ENCODE results near the gene TDP1.
A peak's percentile ranks its signal among the peaks of the same experiment; 100 is the strongest.

Gene TDP1

DNA sequence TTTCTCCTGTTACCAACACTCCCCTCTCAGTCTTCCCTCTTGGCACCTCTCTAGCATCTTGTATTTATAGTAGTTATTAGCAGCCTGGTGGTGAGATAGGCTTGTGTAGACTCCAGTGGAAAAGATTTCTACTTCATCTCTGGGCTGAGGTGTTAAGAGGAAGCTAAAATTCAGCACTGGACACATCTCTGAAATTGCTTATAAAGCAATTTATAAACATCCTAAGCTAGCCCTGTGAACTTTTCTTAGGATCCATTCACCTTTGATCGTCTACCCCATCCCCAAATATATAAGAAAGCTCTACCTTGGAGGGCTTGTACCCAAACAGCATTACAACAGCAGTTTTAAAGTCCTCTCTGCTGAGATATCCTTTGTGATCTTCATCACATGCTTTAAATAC lies 2.1 kb upstream of the TDP1 start:
- TF ChIP-seq SNAI2 (CRISPR knock-in tag; IDR thresholded peaks at IDR 0.05) (no peak), TCF4 (CRISPR knock-in tag; IDR thresholded peaks at IDR 0.05; ENCODE audit: borderline replicate concordance) (no peak), OSR1 (CRISPR knock-in tag; IDR thresholded peaks at IDR 0.05) (no peak), ZFP30 (CRISPR knock-in tag; IDR thresholded peaks at IDR 0.05) (no peak), ESRRG (CRISPR knock-in tag; IDR thresholded peaks at IDR 0.05) (no peak), ZNF565 (CRISPR knock-in tag; conservative IDR thresholded peaks at IDR 0.05; ENCODE audit: low read depth) (no peak)
- TF ChIP-seq, protein P1, sequence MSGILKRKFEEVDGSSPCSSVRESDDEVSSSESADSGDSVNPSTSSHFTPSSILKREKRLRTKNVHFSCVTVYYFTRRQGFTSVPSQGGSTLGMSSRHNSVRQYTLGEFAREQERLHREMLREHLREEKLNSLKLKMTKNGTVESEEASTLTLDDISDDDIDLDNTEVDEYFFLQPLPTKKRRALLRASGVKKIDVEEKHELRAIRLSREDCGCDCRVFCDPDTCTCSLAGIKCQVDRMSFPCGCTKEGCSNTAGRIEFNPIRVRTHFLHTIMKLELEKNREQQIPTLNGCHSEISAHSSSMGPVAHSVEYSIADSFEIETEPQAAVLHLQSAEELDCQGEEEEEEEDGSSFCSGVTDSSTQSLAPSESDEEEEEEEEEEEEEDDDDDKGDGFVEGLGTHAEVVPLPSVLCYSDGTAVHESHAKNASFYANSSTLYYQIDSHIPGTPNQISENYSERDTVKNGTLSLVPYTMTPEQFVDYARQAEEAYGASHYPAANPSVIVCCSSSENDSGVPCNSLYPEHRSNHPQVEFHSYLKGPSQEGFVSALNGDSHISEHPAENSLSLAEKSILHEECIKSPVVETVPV (CRISPR knock-in tag; IDR thresholded peaks at IDR 0.05): no peak
- TF ChIP-seq, protein P2, sequence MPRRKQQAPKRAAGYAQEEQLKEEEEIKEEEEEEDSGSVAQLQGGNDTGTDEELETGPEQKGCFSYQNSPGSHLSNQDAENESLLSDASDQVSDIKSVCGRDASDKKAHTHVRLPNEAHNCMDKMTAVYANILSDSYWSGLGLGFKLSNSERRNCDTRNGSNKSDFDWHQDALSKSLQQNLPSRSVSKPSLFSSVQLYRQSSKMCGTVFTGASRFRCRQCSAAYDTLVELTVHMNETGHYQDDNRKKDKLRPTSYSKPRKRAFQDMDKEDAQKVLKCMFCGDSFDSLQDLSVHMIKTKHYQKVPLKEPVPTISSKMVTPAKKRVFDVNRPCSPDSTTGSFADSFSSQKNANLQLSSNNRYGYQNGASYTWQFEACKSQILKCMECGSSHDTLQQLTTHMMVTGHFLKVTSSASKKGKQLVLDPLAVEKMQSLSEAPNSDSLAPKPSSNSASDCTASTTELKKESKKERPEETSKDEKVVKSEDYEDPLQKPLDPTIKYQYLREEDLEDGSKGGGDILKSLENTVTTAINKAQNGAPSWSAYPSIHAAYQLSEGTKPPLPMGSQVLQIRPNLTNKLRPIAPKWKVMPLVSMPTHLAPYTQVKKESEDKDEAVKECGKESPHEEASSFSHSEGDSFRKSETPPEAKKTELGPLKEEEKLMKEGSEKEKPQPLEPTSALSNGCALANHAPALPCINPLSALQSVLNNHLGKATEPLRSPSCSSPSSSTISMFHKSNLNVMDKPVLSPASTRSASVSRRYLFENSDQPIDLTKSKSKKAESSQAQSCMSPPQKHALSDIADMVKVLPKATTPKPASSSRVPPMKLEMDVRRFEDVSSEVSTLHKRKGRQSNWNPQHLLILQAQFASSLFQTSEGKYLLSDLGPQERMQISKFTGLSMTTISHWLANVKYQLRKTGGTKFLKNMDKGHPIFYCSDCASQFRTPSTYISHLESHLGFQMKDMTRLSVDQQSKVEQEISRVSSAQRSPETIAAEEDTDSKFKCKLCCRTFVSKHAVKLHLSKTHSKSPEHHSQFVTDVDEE (CRISPR knock-in tag; IDR thresholded peaks at IDR 0.05): no peak
- TF ChIP-seq, protein P3, sequence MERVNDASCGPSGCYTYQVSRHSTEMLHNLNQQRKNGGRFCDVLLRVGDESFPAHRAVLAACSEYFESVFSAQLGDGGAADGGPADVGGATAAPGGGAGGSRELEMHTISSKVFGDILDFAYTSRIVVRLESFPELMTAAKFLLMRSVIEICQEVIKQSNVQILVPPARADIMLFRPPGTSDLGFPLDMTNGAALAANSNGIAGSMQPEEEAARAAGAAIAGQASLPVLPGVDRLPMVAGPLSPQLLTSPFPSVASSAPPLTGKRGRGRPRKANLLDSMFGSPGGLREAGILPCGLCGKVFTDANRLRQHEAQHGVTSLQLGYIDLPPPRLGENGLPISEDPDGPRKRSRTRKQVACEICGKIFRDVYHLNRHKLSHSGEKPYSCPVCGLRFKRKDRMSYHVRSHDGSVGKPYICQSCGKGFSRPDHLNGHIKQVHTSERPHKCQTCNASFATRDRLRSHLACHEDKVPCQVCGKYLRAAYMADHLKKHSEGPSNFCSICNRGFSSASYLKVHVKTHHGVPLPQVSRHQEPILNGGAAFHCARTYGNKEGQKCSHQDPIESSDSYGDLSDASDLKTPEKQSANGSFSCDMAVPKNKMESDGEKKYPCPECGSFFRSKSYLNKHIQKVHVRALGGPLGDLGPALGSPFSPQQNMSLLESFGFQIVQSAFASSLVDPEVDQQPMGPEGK (CRISPR knock-in tag; IDR thresholded peaks at IDR 0.05; ENCODE audit: borderline replicate concordance): no peak
- TF ChIP-seq, protein P4, sequence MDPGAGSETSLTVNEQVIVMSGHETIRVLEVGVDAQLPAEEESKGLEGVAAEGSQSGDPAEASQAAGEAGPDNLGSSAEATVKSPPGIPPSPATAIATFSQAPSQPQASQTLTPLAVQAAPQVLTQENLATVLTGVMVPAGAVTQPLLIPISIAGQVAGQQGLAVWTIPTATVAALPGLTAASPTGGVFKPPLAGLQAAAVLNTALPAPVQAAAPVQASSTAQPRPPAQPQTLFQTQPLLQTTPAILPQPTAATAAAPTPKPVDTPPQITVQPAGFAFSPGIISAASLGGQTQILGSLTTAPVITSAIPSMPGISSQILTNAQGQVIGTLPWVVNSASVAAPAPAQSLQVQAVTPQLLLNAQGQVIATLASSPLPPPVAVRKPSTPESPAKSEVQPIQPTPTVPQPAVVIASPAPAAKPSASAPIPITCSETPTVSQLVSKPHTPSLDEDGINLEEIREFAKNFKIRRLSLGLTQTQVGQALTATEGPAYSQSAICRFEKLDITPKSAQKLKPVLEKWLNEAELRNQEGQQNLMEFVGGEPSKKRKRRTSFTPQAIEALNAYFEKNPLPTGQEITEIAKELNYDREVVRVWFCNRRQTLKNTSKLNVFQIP (CRISPR knock-in tag; IDR thresholded peaks at IDR 0.05; ENCODE audit: borderline replicate concordance, low read depth): no peak
- TF ChIP-seq, protein P5, sequence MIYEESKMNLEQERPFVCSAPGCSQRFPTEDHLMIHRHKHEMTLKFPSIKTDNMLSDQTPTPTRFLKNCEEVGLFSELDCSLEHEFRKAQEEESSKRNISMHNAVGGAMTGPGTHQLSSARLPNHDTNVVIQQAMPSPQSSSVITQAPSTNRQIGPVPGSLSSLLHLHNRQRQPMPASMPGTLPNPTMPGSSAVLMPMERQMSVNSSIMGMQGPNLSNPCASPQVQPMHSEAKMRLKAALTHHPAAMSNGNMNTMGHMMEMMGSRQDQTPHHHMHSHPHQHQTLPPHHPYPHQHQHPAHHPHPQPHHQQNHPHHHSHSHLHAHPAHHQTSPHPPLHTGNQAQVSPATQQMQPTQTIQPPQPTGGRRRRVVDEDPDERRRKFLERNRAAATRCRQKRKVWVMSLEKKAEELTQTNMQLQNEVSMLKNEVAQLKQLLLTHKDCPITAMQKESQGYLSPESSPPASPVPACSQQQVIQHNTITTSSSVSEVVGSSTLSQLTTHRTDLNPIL (CRISPR knock-in tag; IDR thresholded peaks at IDR 0.05; ENCODE audit: low read depth): no peak
- no peak for ATAC-seq

DNA sequence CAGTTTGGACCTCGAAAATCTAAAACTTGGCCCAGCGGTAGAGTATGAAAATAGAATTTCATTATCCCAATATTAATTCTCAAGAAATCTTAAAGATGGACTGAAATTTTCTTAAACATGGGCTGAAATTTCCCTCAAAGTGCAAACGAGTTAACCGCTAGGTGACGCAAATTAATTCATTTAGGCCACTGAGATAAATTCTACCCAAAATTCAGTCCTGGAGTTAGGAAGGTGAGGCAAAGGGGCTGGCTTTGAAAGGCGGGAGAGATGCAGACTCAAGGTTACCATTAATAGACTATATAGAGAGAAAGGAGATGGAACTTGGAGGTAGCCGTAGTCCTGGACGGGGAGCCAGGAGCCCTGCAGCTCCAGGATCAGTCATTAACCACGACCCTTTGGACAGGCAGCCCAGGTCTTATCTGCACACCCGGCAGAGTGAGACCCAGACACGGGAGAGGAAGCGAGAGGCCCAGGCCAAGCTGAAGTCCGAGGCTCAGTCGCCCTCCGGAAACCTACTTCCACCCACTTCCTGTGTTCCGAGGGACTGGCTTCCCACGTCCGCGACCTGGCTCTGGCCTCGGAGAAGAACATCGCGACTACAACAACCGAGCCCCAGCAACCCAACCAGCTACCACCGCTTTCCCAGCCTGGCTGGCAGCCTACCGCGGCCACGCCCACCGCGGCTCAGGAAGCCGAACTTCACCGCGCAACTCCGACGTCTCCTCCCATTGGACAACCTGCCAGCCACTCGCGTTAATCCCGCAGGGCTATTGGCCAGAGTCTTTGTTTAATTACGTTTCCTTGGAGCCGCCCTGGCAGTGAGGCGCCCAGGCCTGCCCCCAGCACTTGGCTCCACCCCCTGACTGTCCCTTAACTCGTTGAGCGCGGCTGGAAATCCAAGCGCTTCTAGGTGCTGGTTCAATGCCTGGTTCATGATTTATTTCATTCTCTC lies 1.4 kb upstream of the TDP1 start, which contains the start of gene EFCAB11:
EFCAB11 (minus strand) TSS at position 661 of the 952 bp plus-strand sequence; CDS start at position 591, 70 bp downstream.
- TF ChIP-seq TOX (CRISPR knock-in tag; IDR thresholded peaks at IDR 0.05; ENCODE audit: borderline replicate concordance): no peak
- TF ChIP-seq ESRRG (CRISPR knock-in tag; IDR thresholded peaks at IDR 0.05): no peak
- TF ChIP-seq ZNF8 (CRISPR knock-in tag; IDR thresholded peaks at IDR 0.05): no peak
- TF ChIP-seq, protein P3 (CRISPR knock-in tag; IDR thresholded peaks at IDR 0.05; ENCODE audit: borderline replicate concordance): no peak
- no peak for TF ChIP-seq CSDC2 (CRISPR knock-in tag; IDR thresholded peaks at IDR 0.05)
- no peak for TF ChIP-seq ZNF70 (CRISPR knock-in tag; IDR thresholded peaks at IDR 0.05)
- TF ChIP-seq ZFP3 (CRISPR knock-in tag; IDR thresholded peaks at IDR 0.05): no peak
- TF ChIP-seq OSR1 (CRISPR knock-in tag; IDR thresholded peaks at IDR 0.05): no peak
- no peak for TF ChIP-seq BACH2 (CRISPR knock-in tag; IDR thresholded peaks at IDR 0.05; ENCODE audit: borderline replicate concordance)
- no peak for TF ChIP-seq ZFP30 (CRISPR knock-in tag; IDR thresholded peaks at IDR 0.05)
- TF ChIP-seq, protein P4 (CRISPR knock-in tag; IDR thresholded peaks at IDR 0.05; ENCODE audit: borderline replicate concordance, low read depth): no peak
- TF ChIP-seq GLIS3 (CRISPR knock-in tag; IDR thresholded peaks at IDR 0.05): no peak
- TF ChIP-seq ZC3H10 (CRISPR knock-in tag; IDR thresholded peaks at IDR 0.05): no peak
- no peak for TF ChIP-seq SNAI2 (CRISPR knock-in tag; IDR thresholded peaks at IDR 0.05)
- no peak for TF ChIP-seq RARB (CRISPR knock-in tag; IDR thresholded peaks at IDR 0.05)
- TF ChIP-seq, protein P1 (CRISPR knock-in tag; IDR thresholded peaks at IDR 0.05): no peak
- peak; percentile 88 for ATAC-seq
